DMS153 (cell line): Measurements from ENCODE around the gene RNPC3.
"Not testable (repeated sequence)": the region's sequence is repeated elsewhere in the genome, so short reads cannot be mapped to it uniquely, and the experiment has no call there.

Experiments used
- DNase-seq: peaks from one replicate; lab custom pipeline; 2025; lab: John Stamatoyannopoulos, UW

RNPC3 gene

DNA sequence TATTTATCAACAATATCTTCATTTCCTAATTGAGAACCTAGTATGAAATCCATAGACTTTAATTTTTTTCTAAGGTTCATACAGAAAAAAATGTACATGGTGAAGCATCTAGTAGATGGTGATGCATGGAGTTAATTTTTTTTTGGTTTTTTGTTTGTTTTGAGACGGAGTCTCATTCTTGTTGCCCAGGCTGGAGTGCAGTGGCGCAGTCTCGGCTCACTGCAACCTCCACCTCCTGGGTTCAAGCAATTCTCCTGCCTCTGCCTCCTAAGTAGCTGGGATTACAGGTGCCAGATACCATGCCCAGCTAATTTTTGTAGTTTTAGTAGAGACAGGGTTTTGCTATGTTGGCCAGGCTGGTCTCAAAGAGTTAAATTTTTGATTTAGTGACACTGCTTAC lies 35.6 kb downstream of the RNPC3 start:
- DNase-seq = not testable (repeated sequence)

GRCh38 chr1:103561643-103562395 lies 36.3 kb downstream of the RNPC3 start:
- no peak for DNase-seq

GRCh38 chr1:103563056-103563455 lies 37.6 kb downstream of the RNPC3 start:
- no peak for DNase-seq

DNA sequence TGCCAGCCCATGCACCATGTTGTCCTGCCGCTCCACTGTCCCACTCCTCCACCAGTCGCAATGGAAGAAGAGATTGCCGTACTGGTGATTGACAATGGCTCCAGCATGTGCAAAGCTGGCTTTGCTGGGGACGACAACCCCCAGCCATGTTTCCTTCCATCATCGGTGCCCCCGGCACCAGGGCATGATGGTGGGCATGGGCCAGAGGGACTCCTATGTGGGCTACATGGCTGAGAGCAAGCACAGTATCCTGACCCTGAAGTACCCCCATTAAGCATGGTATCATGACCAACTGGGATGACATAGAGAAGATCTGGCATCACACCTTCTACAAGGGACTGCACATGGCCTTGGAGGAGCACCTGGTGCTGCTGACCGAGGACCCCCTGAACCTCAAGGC lies 44.0 kb downstream of the RNPC3 start:
- DNase-seq = no peak

DNA sequence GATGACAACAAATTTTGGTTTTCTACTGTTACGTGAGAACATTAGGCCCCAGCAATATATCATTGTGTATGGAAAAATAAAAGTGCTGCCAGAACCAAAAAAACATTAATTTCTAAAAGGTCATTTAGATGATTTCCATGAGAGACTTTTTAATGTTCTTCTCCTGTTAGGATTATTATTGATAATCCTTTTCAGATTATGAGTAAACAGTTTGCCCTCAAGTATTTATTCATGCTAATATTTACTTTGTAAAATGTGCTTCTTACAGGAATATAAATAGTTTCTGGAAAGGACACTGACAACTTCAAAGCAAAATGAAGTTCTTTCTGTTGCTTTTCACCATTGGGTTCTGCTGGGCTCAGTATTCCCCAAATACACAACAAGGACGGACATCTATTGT lies 45.8 kb downstream of the RNPC3 start, which contains the start of gene AMY2B:
TSS of gene AMY2B (plus strand) at position 301 of the 400 bp plus-strand sequence. CDS start at position 315, 14 bp downstream.
- not testable (repeated sequence) for DNase-seq

DNA sequence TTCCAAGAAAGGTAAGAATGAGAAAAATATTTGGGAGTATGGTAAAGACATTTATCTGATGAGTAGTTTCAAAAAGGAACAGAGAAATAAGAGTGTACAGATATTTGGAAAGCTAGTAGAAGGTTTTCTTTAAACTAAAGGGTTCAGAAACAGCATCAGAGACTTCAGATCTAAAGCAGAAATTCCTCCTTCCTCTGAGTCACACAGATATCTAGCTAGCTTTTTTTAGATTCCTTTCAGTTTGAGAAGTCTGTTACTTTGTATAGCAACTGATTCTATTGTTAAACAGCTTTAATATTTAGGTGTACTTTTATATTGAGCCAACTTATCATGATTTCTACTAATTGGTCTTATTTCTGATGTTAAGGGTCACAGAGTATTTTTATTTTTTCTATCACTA lies 50.6 kb downstream of the RNPC3 start:
- DNase-seq = no peak

GRCh38 chr1:103576784-103577183 lies 51.3 kb downstream of the RNPC3 start:
- DNase-seq = not testable (repeated sequence)

GRCh38 chr1:103582464-103582863 lies 57.0 kb downstream of the RNPC3 start:
- DNase-seq = no peak

GRCh38 chr1:103583887-103584286 lies 58.4 kb downstream of the RNPC3 start:
- no peak for DNase-seq

- DNase-seq = no peak
Observed at GRCh38 chr1:103584537-103584936, 59.0 kb downstream of the RNPC3 start.

- DNase-seq = not testable (repeated sequence)
Observed at GRCh38 chr1:103602740-103603139, 77.2 kb downstream of the RNPC3 start.
